ENCODE data around the gene TNFRSF8. TPM values are rescaled to one million over a fixed set of nuclear protein-coding genes. Genes with fewer than 3 reads are reported as not detected.

TNFRSF8 gene
- total RNA-seq, 1 donor from 2014 or later: 33.2 TPM

DNA sequence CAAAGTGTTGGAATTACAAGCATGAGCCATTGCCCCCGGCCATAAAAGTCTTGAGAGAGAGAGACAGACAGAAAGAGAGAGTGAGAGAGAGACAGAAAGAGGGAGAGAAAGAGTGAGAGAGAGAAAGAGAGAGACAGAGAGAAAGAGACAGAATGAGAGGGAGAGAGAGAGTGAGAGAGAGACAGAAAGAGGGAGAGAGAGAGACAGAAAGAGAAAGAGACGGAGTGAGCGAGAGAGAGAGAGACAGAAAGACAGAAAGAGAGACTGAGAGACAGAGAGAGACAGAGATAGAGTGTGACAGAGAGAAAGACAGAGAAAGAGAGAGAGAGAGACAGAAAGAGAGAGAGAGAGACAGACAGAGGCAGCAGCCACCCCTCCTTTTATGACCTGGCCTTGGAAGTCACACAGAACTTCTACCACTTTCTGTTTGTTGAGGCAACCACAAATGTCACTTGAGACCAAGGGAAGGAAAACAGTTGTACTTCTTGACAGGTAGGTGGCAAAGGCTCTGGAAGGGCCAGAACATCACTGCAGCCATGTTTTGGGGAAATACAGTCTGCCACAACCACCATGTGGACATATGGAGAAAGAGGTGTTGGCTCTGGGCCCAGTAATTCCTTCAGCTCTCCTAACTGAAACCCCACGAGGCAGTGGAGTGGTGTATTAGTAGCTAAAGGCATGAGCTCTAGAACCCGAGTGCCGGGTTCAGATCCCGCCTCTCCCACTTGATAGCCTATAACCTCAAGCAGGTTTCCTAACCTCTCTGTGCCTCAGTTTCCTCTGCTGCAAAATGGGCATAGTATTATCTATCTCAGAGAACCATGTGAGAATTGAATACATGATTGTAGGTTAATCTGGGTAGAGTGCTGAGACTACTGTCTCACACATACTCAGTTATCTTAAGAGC lies 50.6 kb downstream of the TNFRSF8 start:
- DNase-seq: peak; percentile 75
- Mint-ChIP-seq H3K4me1 (peaks cover 18% of the 10 kb centered on the region), H3K27me3 (no peaks in the 10 kb centered on the region), H3K36me3 (ENCODE audit: low read depth) (peaks cover 33% of the 10 kb centered on the region), H3K4me3 (peak overlapping the region; percentile 0), H3K9me3 (no peaks in the 10 kb centered on the region), H3K27ac (peak overlapping the region; percentile 75)
- intact Hi-C loops (cut with micrococcal nuclease): loop anchor here (10.0 kb wide), 1 partner anchor 49 kb away; the partner anchor contains the start of gene TNFRSF8

DNA sequence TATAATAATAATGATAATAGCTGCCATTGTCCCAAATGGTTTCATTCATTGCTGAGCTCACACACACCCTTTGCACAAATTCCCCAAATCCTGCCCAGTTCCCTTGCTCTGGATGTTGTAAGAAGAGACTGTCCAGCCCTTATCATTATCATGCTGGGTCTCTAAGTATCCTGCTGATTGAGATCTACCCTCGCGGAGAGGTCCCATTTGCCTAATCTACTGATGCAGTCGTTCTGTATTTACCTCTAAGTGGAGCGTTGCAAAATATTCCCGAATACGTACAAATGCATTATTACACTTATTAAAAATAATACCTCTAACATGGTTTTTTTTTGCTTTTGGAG lies 51.2 kb downstream of the TNFRSF8 start:
- H3K36me3 Mint-ChIP-seq (ENCODE audit: low read depth): peaks cover 35% of the 10 kb centered on the region
- H3K27me3 Mint-ChIP-seq: no peaks in the 10 kb centered on the region
- intact Hi-C loops (cut with micrococcal nuclease): loop anchor here (10.0 kb wide), 1 partner anchor 50 kb away; the partner anchor contains the start of gene TNFRSF8
- no peaks in the 10 kb centered on the region for H3K9me3 Mint-ChIP-seq
- peaks cover 18% of the 10 kb centered on the region for H3K4me1 Mint-ChIP-seq
- H3K4me3 Mint-ChIP-seq: no peak overlapping the region
- no peak for DNase-seq
- H3K27ac Mint-ChIP-seq: no peak overlapping the region

- intact Hi-C loops (cut with micrococcal nuclease): loop anchor here (10.0 kb wide), 1 partner anchor 50 kb away; the partner anchor contains the start of gene TNFRSF8
Observed at GRCh38 chr1:12114916-12115315, 51.8 kb downstream of the TNFRSF8 start.

GRCh38 chr1:12121212-12122003 lies 58.3 kb downstream of the TNFRSF8 start:
- H3K4me3 Mint-ChIP-seq: peak overlapping the region; percentile 9
- peaks cover 34% of the 10 kb centered on the region for H3K36me3 Mint-ChIP-seq (ENCODE audit: low read depth)
- DNase-seq: no peak
- no peaks in the 10 kb centered on the region for H3K27me3 Mint-ChIP-seq
- H3K27ac Mint-ChIP-seq: no peak overlapping the region
- H3K9me3 Mint-ChIP-seq: no peaks in the 10 kb centered on the region
- intact Hi-C loops (cut with micrococcal nuclease): loop anchor here (10.0 kb wide), 1 partner anchor 493 kb away; the partner anchor contains the start of gene DHRS3
- peaks cover 29% of the 10 kb centered on the region for H3K4me1 Mint-ChIP-seq

More at GRCh38 chr1:12114916-12115315, 51.8 kb downstream of the TNFRSF8 start:
- no peak for DNase-seq
- Mint-ChIP-seq H3K27ac (no peak overlapping the region), H3K36me3 (ENCODE audit: low read depth) (peaks cover 36% of the 10 kb centered on the region), H3K9me3 (no peaks in the 10 kb centered on the region), H3K4me1 (peaks cover 18% of the 10 kb centered on the region), H3K4me3 (no peak overlapping the region), H3K27me3 (no peaks in the 10 kb centered on the region)

DNA sequence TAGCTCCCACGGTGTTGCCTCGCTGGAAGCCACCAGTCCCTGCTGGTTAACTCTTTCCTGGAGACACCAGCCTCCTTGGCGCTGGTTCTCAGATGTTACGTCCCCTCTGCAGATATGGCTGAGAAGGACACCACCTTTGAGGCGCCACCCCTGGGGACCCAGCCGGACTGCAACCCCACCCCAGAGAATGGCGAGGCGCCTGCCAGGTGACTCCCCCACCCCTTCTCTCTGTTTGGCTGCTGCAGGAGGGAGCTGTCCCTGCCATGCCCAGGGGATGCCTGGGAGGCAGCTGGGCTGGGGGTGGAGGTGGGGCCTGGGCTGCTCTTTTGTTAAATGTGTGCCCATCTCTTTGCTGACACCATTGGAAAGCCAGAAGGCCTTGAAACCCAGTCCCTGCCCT lies 60.1 kb downstream of the TNFRSF8 start:
- no peak for DNase-seq
- no peak overlapping the region for H3K4me3 Mint-ChIP-seq
- H3K9me3 Mint-ChIP-seq: no peaks in the 10 kb centered on the region
- peaks cover 33% of the 10 kb centered on the region for H3K36me3 Mint-ChIP-seq (ENCODE audit: low read depth)
- H3K27me3 Mint-ChIP-seq: no peaks in the 10 kb centered on the region
- intact Hi-C loops (cut with micrococcal nuclease): loop anchor here (10.0 kb wide), 1 partner anchor 492 kb away; the partner anchor contains the start of gene DHRS3
- no peak overlapping the region for H3K27ac Mint-ChIP-seq
- H3K4me1 Mint-ChIP-seq: peaks cover 38% of the 10 kb centered on the region

DNA sequence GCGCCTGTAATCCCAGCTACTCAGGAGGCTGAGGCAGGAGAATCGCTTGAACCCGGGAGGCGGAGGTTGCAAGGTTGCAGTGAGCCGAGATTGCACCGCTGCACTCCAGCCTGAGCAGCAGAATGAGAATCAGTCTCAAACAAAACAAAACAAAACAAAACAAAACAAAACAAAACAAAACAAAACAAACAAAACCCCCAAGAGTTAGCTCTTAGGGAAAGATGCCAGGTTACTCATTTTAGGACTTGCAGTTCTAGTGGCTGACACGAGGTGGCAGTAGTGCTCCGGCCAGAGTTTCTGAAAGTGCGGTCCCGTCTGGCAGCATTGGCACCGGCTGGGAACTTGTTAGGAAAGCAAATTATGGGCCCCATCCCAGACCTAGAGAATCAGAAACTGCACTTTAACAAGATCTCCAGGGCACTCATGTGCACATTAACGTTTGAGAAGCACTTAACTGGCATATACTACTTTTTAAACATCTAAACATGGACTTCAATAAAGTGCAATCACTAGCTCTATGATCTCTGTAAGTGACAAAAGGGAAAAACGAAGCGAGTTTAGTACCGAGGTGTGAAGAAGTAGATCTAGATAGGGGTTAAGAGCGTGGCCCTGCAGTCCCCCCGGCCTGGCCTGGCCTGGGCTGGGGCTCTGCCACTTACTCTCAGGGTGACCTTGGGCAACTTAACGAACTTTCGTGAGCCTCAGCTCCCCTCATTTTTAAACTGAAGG lies 61.8 kb downstream of the TNFRSF8 start:
- H3K4me1 Mint-ChIP-seq: peaks cover 35% of the 10 kb centered on the region
- H3K9me3 Mint-ChIP-seq: no peaks in the 10 kb centered on the region
- DNase-seq: peak; percentile 94
- H3K27me3 Mint-ChIP-seq: no peaks in the 10 kb centered on the region
- intact Hi-C loops (cut with micrococcal nuclease): loop anchor here (1.0 to 10.0 kb wide), 4 partner anchors 37 to 490 kb away; partner anchors contain the start of gene DHRS3
- peaks cover 29% of the 10 kb centered on the region for H3K36me3 Mint-ChIP-seq (ENCODE audit: low read depth)
- H3K4me3 Mint-ChIP-seq: peak overlapping the region; percentile 38
- H3K27ac Mint-ChIP-seq: peak overlapping the region; percentile 49

DNA sequence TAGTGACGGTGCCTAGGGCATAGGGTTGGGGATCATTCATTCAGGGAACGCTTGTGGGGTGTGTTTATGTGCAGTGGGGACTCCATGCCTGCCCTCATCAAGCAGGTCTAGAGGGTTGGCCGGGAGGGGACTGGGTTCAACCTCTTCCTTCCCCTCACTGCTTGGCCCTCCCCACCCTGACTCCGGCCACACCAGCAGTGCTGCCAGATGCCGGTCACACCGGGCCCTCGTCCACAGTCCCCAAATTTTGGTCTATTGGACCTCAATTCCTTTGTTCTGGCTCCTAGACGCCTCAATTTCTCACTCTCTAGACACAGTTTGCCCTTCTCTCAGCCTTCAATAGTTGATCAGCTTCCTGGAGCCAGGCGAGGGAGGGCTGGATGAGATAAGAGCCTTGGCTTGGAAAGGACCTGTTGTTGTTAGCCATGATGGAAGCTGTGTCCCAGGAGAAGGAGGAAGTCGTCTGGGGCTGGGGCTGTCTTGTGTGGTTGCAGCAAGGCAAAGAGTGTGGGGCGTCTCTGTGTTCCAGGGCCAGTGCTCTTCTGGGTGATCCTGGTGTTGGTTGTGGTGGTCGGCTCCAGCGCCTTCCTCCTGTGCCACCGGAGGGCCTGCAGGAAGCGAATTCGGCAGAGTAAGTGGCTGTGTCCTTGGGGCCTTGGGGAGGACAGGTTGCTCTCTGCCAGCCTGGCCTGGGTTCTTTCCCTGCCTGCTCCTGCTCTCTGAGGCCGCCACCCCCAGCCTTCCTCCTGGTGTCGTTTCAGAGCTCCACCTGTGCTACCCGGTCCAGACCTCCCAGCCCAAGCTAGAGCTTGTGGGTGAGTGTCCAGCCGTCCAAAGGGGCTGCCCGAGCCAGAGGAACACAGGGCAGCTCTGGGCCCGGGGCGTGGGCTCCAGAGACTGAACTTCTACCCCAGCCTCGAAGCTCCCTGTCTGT lies 62.6 kb downstream of the TNFRSF8 start:
- intact Hi-C loops (cut with micrococcal nuclease): loop anchor here (1.0 to 10.0 kb wide), 5 partner anchors 17 to 489 kb away; partner anchors contain the start of gene DHRS3
- peaks cover 32% of the 10 kb centered on the region for H3K4me1 Mint-ChIP-seq
- H3K36me3 Mint-ChIP-seq (ENCODE audit: low read depth): peaks cover 25% of the 10 kb centered on the region
- no peak overlapping the region for H3K4me3 Mint-ChIP-seq
- no peaks in the 10 kb centered on the region for H3K9me3 Mint-ChIP-seq
- no peak for DNase-seq
- peak overlapping the region; percentile 85 for H3K27ac Mint-ChIP-seq
- no peaks in the 10 kb centered on the region for H3K27me3 Mint-ChIP-seq

- Mint-ChIP-seq H3K4me1 (peaks cover 22% of the 10 kb centered on the region), H3K36me3 (ENCODE audit: low read depth) (peaks cover 17% of the 10 kb centered on the region), H3K9me3 (no peaks in the 10 kb centered on the region), H3K4me3 (no peak overlapping the region), H3K27ac (peak overlapping the region; percentile 94), H3K27me3 (no peaks in the 10 kb centered on the region)
- DNase-seq: no peak
- intact Hi-C loops (cut with micrococcal nuclease): loop anchor here (2.0 to 10.0 kb wide), 3 partner anchors 16 to 488 kb away; partner anchors contain the start of gene DHRS3
Observed at GRCh38 chr1:12126781-12127180, 63.7 kb downstream of the TNFRSF8 start.

GRCh38 chr1:12127206-12127810 lies 64.2 kb downstream of the TNFRSF8 start:
- Mint-ChIP-seq H3K27me3 (no peaks in the 10 kb centered on the region), H3K36me3 (ENCODE audit: low read depth) (peaks cover 16% of the 10 kb centered on the region), H3K4me3 (peak overlapping the region; percentile 12), H3K4me1 (peaks cover 23% of the 10 kb centered on the region), H3K9me3 (no peaks in the 10 kb centered on the region), H3K27ac (peak overlapping the region; percentile 94)
- DNase-seq: no peak
- intact Hi-C loops (cut with micrococcal nuclease): loop anchor here (2.0 to 10.0 kb wide), 3 partner anchors 15 to 487 kb away; partner anchors contain the start of gene DHRS3

- H3K36me3 Mint-ChIP-seq (ENCODE audit: low read depth): peaks cover 16% of the 10 kb centered on the region
- H3K9me3 Mint-ChIP-seq: no peaks in the 10 kb centered on the region
- peak overlapping the region; percentile 94 for H3K27ac Mint-ChIP-seq
- DNase-seq: no peak
- peaks cover 29% of the 10 kb centered on the region for H3K4me1 Mint-ChIP-seq
- intact Hi-C loops (cut with micrococcal nuclease): loop anchor here (5.0 to 10.0 kb wide), 2 partner anchors 34 to 487 kb away; partner anchors contain the start of gene DHRS3
- H3K27me3 Mint-ChIP-seq: no peaks in the 10 kb centered on the region
- H3K4me3 Mint-ChIP-seq: no peak overlapping the region
Observed at GRCh38 chr1:12128120-12128519, 65.0 kb downstream of the TNFRSF8 start.

GRCh38 chr1:12129624-12130023 lies 66.5 kb downstream of the TNFRSF8 start:
- no peaks in the 10 kb centered on the region for H3K27me3 Mint-ChIP-seq
- no peak overlapping the region for H3K27ac Mint-ChIP-seq
- no peak overlapping the region for H3K4me3 Mint-ChIP-seq
- intact Hi-C loops (cut with micrococcal nuclease): loop anchor here (5.0 to 10.0 kb wide), 2 partner anchors 33 to 485 kb away; partner anchors contain the start of gene DHRS3
- peaks cover 34% of the 10 kb centered on the region for H3K4me1 Mint-ChIP-seq
- H3K36me3 Mint-ChIP-seq (ENCODE audit: low read depth): peaks cover 16% of the 10 kb centered on the region
- no peak for DNase-seq
- H3K9me3 Mint-ChIP-seq: no peaks in the 10 kb centered on the region

Measured in activated CD4-positive, alpha-beta T cell treated with anti-CD3 and anti-CD28 coated beads, Interleukin-2, amount 10 ng/mL, durations not matched to agents 24 days and 14 days (primary cell).